Measurements from ENCODE around the gene GGNBP2.

GGNBP2 gene

GRCh38 chr17:36553459-36553858 lies 8.7 kb downstream of the GGNBP2 start:
- Histone ChIP-seq H3K27ac (no peak overlapping the region), H3K4me3 (no peak overlapping the region)
- no peak for DNase-seq (ENCODE audit: low spot score)
- TF ChIP-seq CTCF (IDR thresholded peaks at IDR 0.05): no peak

GRCh38 chr17:36566081-36566480 lies 21.4 kb downstream of the GGNBP2 start:
- H3K4me3 ChIP-seq: no peak overlapping the region

DNA sequence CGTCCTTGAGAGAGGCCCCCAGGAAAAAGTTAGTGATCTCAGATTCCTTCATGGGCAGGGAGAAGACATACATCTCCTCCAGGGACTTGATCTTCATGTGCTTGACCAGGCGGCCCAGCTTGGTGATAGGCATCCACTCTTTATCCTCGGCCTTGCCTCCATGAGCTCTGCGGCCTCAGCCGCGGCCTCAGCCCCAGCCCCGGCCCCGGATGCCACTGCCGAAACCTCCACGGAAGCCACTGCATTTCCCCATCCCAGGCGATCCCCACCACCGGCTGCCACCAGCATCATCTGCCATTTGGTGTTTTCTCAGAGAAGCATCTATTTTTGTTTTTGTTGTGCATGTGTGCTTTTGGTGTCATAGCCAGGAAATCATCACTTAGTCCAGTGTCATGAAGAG lies 30.3 kb downstream of the GGNBP2 start:
- no peak for TF ChIP-seq CTCF (IDR thresholded peaks at IDR 0.05)
- DNase-seq (ENCODE audit: low spot score): no peak
- Histone ChIP-seq H3K4me3 (no peak overlapping the region), H3K27ac (no peak overlapping the region)

More at GRCh38 chr17:36566081-36566480, 21.4 kb downstream of the GGNBP2 start:
- no peak for TF ChIP-seq CTCF (IDR thresholded peaks at IDR 0.05)
- no peak overlapping the region for H3K27ac ChIP-seq
- no peak for DNase-seq (ENCODE audit: low spot score)

- DNase-seq (ENCODE audit: low spot score): no peak
- no peak for TF ChIP-seq CTCF (IDR thresholded peaks at IDR 0.05)
- H3K27ac ChIP-seq: no peak overlapping the region
- H3K4me3 ChIP-seq: no peak overlapping the region
These were observed 32.1 kb downstream of the GGNBP2 start for GRCh38 chr17:36576793-36577192.

DNA sequence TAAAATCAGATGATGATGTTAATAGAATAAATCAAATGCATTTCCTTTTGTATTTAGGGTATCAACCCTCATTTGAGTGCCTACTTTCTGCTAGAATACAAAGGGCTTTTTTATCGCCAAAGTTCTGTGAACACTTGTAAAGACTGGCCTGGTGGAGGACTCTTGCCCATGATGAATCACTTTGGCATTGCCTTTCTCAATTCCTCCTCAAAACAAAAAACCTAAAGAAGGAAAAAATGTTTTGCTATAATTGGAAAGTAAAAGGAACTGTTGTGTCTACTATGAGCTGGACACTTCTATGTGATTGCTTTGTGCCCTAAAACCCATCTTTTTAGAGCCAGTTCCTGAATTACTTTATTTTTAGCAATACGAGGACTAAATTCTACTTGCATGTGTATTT lies 34.0 kb downstream of the GGNBP2 start:
- TF ChIP-seq CTCF (IDR thresholded peaks at IDR 0.05): no peak
- Histone ChIP-seq H3K4me3 (no peak overlapping the region), H3K27ac (no peak overlapping the region)
- no peak for DNase-seq (ENCODE audit: low spot score)

DNA sequence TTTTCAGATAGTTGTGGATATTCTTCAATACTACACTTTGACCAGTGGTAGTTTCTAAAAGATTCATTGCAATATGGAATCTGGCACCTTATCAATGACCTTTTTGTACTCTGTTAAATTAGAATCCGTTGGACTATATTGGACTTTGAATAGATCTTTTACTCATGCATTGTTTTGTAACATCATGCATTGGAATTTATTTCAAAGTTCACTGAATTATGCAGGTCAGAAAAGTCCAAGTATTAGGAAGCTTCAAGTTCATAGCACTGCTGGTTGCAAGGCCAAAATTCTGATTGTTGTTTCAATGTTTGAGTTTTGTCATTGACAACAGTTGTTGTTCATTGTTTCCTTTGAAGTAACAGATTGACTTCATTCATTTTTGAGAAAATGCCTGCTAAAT lies 39.1 kb downstream of the GGNBP2 start:
- TF ChIP-seq CTCF (IDR thresholded peaks at IDR 0.05): no peak
- Histone ChIP-seq H3K27ac (no peak overlapping the region), H3K4me3 (no peak overlapping the region)
- no peak for DNase-seq (ENCODE audit: low spot score)

- H3K4me3 ChIP-seq: no peak overlapping the region
- TF ChIP-seq CTCF (IDR thresholded peaks at IDR 0.05): no peak
- no peak overlapping the region for H3K27ac ChIP-seq
- no peak for DNase-seq (ENCODE audit: low spot score)
These were observed 41.4 kb downstream of the GGNBP2 start for GRCh38 chr17:36586138-36586537.
